Measurements from ENCODE around the gene ZNF292. TPM values are rescaled to one million over a fixed set of nuclear protein-coding genes. Genes with fewer than 3 reads are reported as not detected.
A peak's percentile ranks its signal among the peaks of the same experiment; 100 is the strongest.

Gene ZNF292
- total RNA-seq = 10 to 100 TPM; 68.8 to 81.8 TPM

DNA sequence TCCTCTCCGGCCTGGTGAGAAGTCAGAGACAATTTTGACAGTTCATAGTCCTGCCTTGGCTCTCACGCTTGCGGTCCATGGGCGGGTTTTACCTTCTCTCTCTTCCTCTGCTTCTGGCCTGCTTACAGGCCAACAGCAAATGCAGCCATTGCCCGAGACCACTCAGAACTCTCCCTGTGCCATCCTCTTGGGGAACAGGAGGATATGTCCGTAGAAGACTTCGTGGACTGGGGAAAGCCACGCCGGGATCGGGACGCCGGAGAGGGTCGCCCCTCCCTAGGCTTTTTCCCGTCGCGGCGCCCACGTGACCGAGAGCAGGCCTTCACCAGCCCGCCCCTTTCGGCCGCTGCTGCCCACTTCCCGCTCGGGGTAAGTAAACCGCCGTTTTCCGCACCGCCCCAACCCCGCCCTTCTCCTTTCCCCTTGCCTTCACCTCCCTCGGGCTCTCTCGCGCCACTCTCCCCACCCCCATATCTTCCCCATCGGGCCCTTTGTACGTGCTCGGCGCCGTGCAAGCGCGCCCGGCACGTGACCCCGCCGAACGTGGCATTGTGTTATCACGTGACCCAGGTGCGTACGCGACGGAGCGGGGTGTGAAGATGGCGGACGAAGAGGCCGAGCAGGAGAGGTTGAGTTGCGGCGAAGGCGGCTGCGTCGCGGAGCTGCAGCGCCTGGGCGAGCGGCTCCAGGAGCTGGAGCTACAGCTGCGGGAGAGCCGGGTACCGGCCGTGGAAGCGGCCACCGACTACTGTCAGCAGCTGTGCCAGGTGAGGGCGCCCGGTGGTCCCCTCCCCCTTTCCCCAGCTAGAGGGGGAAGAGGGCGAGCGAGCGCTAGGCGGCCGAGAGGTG lies at the start of gene ZNF292:
TSS of gene ZNF292 (plus strand) at position 573 of the 849 bp plus-strand sequence. CDS start at position 600, 27 bp downstream.
- Mint-ChIP-seq H3K9me3 (ENCODE audit: low read depth) (no peaks in the 10 kb centered on the region), H3K4me1 (peaks cover 48% of the 10 kb centered on the region), H3K36me3 (ENCODE audit: low read depth) (peaks cover 26% of the 10 kb centered on the region), H3K4me3 (peak within 1 kb of the TSS; percentile 100), H3K27me3 (no peaks in the 10 kb centered on the region), H3K27ac (peak within 1 kb of the TSS; percentile 99)
- peak; percentile 86 for ATAC-seq
- ChIA-PET CTCF (interaction anchor here (0.6 to 1.6 kb wide), 4 partner anchors 16 to 83 kb away, joined by 3 to 4 read pairs (median 3); no protein-coding TSS in a partner anchor), POLR2A (no interaction called here)
- intact Hi-C loops (cut with DNase I, micrococcal nuclease) = loop anchor here (1.0 to 10.0 kb wide), 17 partner anchors 27 to 1930 kb away; partner anchors contain the start of genes SMIM8 (in 2 of the 2), AKIRIN2 (in 1 of the 2), ORC3 (in 1 of the 2) and PNRC1 (in 1 of the 2)
- peak; percentile 99 for DNase-seq

DNA sequence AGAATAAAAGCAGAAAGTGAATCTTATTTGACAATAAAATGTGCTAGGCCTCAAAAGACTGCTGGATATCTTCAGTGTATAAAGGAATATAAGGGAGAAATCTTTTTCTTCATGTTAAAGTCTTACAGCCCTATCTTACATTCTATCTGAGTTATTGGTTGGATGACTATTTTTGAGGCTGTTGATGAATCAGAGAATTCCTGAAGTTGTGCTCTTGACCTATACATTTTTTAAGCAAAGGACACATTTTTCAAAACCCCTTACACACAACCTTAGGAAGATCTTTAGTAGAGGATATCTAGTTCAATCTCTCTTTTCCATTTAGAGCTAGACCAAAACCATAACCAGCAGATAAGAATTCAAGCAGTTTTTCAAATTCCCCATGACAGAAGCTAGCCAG lies 49.5 kb upstream of the ZNF292 start:
- Mint-ChIP-seq H3K4me3 (no peak overlapping the region), H3K9me3 (ENCODE audit: low read depth) (no peaks in the 10 kb centered on the region), H3K36me3 (ENCODE audit: low read depth) (no peaks in the 10 kb centered on the region), H3K27me3 (peaks cover 11% of the 10 kb centered on the region), H3K4me1 (no peaks in the 10 kb centered on the region), H3K27ac (no peak overlapping the region)
- ChIA-PET POLR2A (no interaction called here), CTCF (interaction anchor here (0.9 to 1.5 kb wide), 4 partner anchors 8 to 38 kb away, joined by 3 to 4 read pairs (median 3); no protein-coding TSS in a partner anchor)
- intact Hi-C loops (cut with DNase I, micrococcal nuclease) = no loop called here
- DNase-seq (no peak), ATAC-seq (no peak)

DNA sequence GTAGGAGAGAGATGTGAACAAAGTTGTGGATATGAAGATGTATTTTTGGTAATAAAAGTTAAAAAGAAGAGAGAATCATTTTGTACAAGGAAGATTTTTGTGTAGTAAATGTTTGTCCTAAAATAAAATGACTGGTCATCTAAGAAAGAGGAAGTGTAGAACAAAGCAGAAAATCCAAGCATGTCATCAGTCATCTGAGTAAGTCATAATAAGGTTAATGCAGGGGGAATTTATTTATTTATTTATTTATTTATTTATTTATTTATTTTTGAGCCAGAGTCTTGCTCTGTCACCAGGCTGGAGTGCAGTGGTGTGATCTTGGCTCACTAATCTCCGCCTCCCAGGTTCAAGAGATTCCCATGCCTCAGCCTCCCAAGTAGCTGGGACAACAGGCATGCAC lies 44.7 kb upstream of the ZNF292 start:
- H3K9me3 Mint-ChIP-seq (ENCODE audit: low read depth) = no peaks in the 10 kb centered on the region
- peaks cover under 1% of the 10 kb centered on the region for H3K4me1 Mint-ChIP-seq
- ChIA-PET CTCF (no interaction called here), POLR2A (no interaction called here)
- intact Hi-C loops (cut with DNase I, micrococcal nuclease) = no loop called here
- H3K4me3 Mint-ChIP-seq = no peak overlapping the region
- H3K27me3 Mint-ChIP-seq = peaks cover 13% of the 10 kb centered on the region
- H3K27ac Mint-ChIP-seq = no peak overlapping the region
- ATAC-seq = no peak
- no peaks in the 10 kb centered on the region for H3K36me3 Mint-ChIP-seq (ENCODE audit: low read depth)
- DNase-seq = no peak

DNA sequence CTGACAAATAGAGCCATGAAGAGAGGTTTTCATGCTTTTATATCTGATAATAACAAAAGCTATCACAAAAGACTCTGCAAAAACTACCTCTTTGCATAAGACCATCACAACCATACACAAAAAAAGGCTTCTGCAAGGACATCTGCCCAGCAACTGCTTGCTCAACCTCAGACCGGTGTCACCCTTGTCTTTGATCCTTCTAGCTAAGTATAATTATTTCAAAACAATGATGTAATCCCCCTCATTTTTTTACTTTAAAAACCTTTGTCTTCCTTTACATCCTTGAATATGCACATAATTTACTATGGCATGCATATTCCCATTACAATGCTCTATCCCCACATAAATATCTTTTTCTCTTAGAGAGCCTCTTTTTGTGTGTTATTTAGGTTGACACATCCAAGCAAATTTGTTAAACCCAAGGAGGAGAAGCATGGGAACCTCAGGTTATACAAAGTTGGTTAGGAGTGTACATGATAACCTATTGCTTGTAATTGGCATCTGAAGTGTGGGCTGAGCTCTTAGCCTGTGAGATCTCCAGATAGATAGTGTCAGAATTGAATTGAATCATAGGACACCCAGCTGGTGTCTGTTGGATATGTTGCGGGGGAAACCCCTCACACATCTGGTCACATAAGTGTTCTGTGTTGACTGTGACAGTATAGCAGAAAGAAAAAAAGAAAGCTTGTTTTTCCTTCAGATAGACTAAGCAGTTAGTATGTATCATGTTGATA lies 39.8 kb upstream of the ZNF292 start:
- H3K27ac Mint-ChIP-seq = no peak overlapping the region
- H3K36me3 Mint-ChIP-seq (ENCODE audit: low read depth) = no peaks in the 10 kb centered on the region
- H3K4me1 Mint-ChIP-seq = peaks cover 3% of the 10 kb centered on the region
- ChIA-PET CTCF (interaction anchor here (0.8 to 2.0 kb wide), 4 partner anchors 23 to 152 kb away, joined by 3 to 7 read pairs (median 5); no protein-coding TSS in a partner anchor), POLR2A (no interaction called here)
- H3K27me3 Mint-ChIP-seq = peaks cover 4% of the 10 kb centered on the region
- ATAC-seq (peak; percentile 97), DNase-seq (peak; percentile 38)
- H3K4me3 Mint-ChIP-seq = no peak overlapping the region
- intact Hi-C loops (cut with DNase I, micrococcal nuclease) = no loop called here
- H3K9me3 Mint-ChIP-seq (ENCODE audit: low read depth) = no peaks in the 10 kb centered on the region

DNA sequence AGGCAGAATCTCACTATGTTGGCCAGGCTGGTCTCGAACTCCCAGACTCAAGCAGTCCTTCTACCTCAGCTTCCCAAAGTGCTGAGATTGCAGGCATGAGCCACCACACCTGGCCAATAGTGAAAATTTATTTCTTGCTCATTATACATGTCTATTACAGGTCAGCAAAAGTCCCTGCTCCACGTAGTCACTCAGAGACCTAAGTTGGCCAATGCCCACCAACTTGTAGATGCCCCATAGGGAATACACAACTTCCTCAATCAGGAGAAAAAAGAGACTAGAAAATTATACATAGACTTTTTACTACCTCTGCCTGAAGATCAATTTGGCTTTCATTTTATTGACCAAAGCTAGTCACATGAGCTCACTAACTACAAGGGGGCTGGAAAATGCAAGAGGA lies 38.4 kb upstream of the ZNF292 start:
- no peaks in the 10 kb centered on the region for H3K36me3 Mint-ChIP-seq (ENCODE audit: low read depth)
- no peak for DNase-seq
- H3K27me3 Mint-ChIP-seq = peaks cover 10% of the 10 kb centered on the region
- ATAC-seq = no peak
- H3K4me1 Mint-ChIP-seq = peaks cover 3% of the 10 kb centered on the region
- ChIA-PET CTCF (interaction anchor here (1.5 to 2.0 kb wide), 2 partner anchors 22 to 38 kb away, joined by 7 read pairs; no protein-coding TSS in a partner anchor), POLR2A (interaction anchor here (0.6 kb wide), 1 partner anchor 30 kb away, joined by 11 read pairs; no protein-coding TSS in a partner anchor)
- no peaks in the 10 kb centered on the region for H3K9me3 Mint-ChIP-seq (ENCODE audit: low read depth)
- no peak overlapping the region for H3K27ac Mint-ChIP-seq
- H3K4me3 Mint-ChIP-seq = no peak overlapping the region
- intact Hi-C loops (cut with DNase I, micrococcal nuclease) = no loop called here

DNA sequence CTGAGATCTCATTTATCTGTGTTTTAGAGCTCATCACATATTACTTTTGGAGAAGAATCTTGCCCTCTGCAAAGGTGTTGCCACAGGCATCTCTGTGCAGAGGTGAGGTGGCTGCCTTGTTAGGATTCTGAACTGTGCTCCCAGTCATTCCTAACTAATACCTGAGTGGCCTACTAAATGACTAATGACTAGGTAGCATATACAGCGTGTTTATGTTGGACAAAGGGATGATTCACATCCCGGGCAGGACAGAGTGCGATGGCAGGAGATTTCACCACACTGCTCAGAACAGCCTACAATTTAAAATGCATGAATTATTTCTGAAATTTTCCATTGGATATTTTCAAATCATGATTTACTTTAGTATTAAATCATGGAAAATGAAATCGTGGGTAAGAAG lies 37.3 kb upstream of the ZNF292 start:
- Mint-ChIP-seq H3K4me1 (peaks cover 3% of the 10 kb centered on the region), H3K9me3 (ENCODE audit: low read depth) (no peaks in the 10 kb centered on the region), H3K27ac (no peak overlapping the region), H3K27me3 (peaks cover 16% of the 10 kb centered on the region), H3K4me3 (no peak overlapping the region), H3K36me3 (ENCODE audit: low read depth) (no peaks in the 10 kb centered on the region)
- intact Hi-C loops (cut with DNase I, micrococcal nuclease) = no loop called here
- ChIA-PET CTCF (interaction anchor here (0.7 kb wide), 1 partner anchor 39 kb away, joined by 3 read pairs; no protein-coding TSS in a partner anchor), POLR2A (no interaction called here)
- ATAC-seq (no peak), DNase-seq (no peak)

DNA sequence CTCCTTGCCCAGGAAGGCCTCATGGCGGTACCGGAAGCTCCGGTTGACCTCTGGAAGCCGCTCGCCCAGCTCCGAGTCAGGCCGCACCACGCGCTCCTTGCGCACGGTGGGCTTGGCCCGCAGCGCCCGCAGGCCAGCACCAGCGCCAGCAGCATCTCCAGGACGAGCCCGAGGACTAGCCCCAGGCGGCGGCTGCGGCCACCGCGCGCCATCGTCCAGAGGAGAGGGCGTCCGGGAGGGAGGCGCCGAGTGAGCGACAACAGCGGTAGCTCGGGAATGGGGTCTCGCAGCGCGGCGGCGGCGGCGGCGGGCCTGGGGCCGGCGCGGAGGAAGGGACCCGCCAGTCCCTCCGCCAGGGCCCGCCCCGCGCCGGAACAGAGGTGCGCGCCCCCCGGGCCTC lies 32.9 kb upstream of the ZNF292 start:
- Mint-ChIP-seq H3K9me3 (ENCODE audit: low read depth) (no peaks in the 10 kb centered on the region), H3K36me3 (ENCODE audit: low read depth) (no peaks in the 10 kb centered on the region), H3K4me1 (no peaks in the 10 kb centered on the region), H3K27me3 (peaks cover 26% of the 10 kb centered on the region), H3K4me3 (no peak overlapping the region), H3K27ac (no peak overlapping the region)
- DNase-seq (no peak), ATAC-seq (no peak)
- intact Hi-C loops (cut with DNase I, micrococcal nuclease) = no loop called here
- ChIA-PET CTCF (interaction anchor here (1.3 kb wide), 1 partner anchor 13 kb away, joined by 3 read pairs; no protein-coding TSS in a partner anchor), POLR2A (interaction anchor here (0.8 kb wide), 1 partner anchor 308 kb away, joined by 3 read pairs; no protein-coding TSS in a partner anchor)

DNA sequence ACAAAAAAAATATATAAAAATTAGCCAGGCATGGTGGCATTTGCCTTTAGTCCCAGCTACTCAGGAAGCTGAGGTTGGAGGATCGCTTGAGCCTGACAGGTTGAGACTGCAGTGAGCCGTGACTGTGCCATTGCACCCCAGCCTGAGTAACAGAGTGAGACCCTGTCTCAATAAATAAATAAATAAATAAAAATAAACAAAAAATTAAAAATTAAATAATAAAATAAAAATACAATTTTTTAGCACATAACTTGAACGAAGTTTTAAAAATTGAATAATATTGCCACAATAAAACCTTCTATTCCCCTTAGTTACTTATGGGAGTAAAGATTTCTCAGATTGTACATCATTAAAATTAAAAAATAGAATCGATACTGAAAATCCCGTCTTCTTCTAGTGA lies 31.3 kb upstream of the ZNF292 start:
- intact Hi-C loops (cut with DNase I, micrococcal nuclease) = no loop called here
- Mint-ChIP-seq H3K27me3 (peaks cover 26% of the 10 kb centered on the region), H3K27ac (no peak overlapping the region), H3K36me3 (ENCODE audit: low read depth) (no peaks in the 10 kb centered on the region), H3K4me3 (no peak overlapping the region), H3K4me1 (no peaks in the 10 kb centered on the region), H3K9me3 (ENCODE audit: low read depth) (no peaks in the 10 kb centered on the region)
- ATAC-seq (no peak), DNase-seq (no peak)
- ChIA-PET CTCF (no interaction called here), POLR2A (no interaction called here)

DNA sequence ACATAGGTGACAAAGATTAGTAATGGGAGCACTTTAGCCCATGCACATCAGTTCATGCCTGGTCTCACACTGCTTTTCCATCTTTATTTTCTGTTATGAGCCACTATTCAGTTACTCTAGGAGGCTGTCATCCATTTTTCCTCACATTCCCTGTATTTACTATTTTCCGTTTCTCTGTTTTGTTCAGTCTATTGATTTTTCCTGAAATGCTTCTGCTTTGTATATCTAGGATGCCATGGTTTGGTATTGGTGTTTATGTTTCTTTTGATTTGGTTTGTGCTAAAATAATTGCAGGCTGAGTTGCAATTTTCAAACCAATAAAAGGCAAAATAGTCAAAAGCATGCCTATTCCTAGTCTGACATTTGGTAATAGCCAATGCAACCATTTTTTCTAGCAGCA lies 28.9 kb upstream of the ZNF292 start:
- Mint-ChIP-seq H3K36me3 (ENCODE audit: low read depth) (no peaks in the 10 kb centered on the region), H3K9me3 (ENCODE audit: low read depth) (no peaks in the 10 kb centered on the region), H3K27ac (no peak overlapping the region), H3K4me1 (no peaks in the 10 kb centered on the region), H3K4me3 (no peak overlapping the region), H3K27me3 (peaks cover 22% of the 10 kb centered on the region)
- no peak for ATAC-seq
- intact Hi-C loops (cut with DNase I, micrococcal nuclease) = no loop called here
- no peak for DNase-seq
- ChIA-PET POLR2A (no interaction called here), CTCF (interaction anchor here (1.4 to 1.6 kb wide), 2 partner anchors 47 to 267 kb away, joined by 4 to 5 read pairs; no protein-coding TSS in a partner anchor)

DNA sequence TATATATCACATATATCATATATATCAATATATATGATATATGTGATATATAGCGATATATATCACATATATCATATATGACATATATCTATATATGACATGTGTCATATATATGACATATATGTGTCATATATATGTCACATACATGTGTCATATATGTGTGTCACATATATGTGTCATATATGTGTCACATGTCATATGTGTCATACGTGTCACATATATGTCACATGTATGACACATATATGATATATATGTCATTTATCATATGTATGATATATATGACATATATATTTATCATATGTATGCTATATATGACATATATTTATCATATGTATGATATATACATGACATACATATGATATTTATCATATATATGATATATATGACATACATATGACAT lies 27.6 kb upstream of the ZNF292 start:
- no peaks in the 10 kb centered on the region for H3K36me3 Mint-ChIP-seq (ENCODE audit: low read depth)
- no peak for DNase-seq
- H3K9me3 Mint-ChIP-seq (ENCODE audit: low read depth) = no peaks in the 10 kb centered on the region
- intact Hi-C loops (cut with DNase I, micrococcal nuclease) = no loop called here
- peaks cover 14% of the 10 kb centered on the region for H3K27me3 Mint-ChIP-seq
- no peak overlapping the region for H3K27ac Mint-ChIP-seq
- no peak overlapping the region for H3K4me3 Mint-ChIP-seq
- ATAC-seq = no peak
- POLR2A ChIA-PET = no interaction called here
- H3K4me1 Mint-ChIP-seq = no peaks in the 10 kb centered on the region
- CTCF ChIA-PET = no interaction called here

DNA sequence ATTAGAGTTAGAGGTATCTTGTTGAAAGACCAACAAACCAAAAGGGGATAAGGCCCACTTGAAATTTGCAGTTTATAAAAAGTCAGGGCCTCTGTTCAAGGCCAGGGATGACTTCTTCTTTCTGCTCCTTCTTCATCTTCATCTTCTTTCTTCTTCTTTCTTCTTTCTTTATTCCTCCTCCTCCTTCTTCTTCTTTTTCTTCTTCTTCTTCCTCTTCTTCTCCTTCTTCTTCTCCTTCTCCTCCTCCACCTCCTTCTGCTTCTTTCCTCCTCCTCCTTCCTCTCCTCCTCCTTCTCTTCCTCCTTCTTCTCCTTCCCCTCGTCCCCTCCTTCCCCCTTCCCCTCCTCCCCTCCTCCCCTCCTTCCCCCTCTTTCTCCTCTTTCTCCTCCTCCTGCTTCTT lies 18.4 kb upstream of the ZNF292 start:
- ChIA-PET CTCF (interaction anchor here (0.9 kb wide), 1 partner anchor 70 kb away, joined by 5 read pairs; no protein-coding TSS in a partner anchor), POLR2A (no interaction called here)
- no peaks in the 10 kb centered on the region for H3K36me3 Mint-ChIP-seq (ENCODE audit: low read depth)
- H3K4me3 Mint-ChIP-seq = no peak overlapping the region
- no peaks in the 10 kb centered on the region for H3K9me3 Mint-ChIP-seq (ENCODE audit: low read depth)
- DNase-seq = no peak
- H3K27me3 Mint-ChIP-seq = peaks cover 2% of the 10 kb centered on the region
- peaks cover 2% of the 10 kb centered on the region for H3K4me1 Mint-ChIP-seq
- intact Hi-C loops (cut with DNase I, micrococcal nuclease) = loop anchor here (5.0 to 10.0 kb wide), 2 partner anchors 70 to 258 kb away; no protein-coding TSS in a partner anchor
- no peak overlapping the region for H3K27ac Mint-ChIP-seq
- no peak for ATAC-seq

Data from activated CD4-positive, alpha-beta T cell treated with anti-CD3 and anti-CD28 coated beads for 36 hours (primary cell).